ENCODE data around the gene PTGER4. TPM values are rescaled to one million over a fixed set of nuclear protein-coding genes. Genes with fewer than 3 reads are reported as not detected.
A peak's percentile ranks its signal among the peaks of the same experiment; 100 is the strongest.

PTGER4 gene
- total RNA-seq, 2 experiments from 2014 or later, result 83.8 to 86.3 TPM

- intact Hi-C loops (cut with micrococcal nuclease), result loop anchor here (5.0 kb wide), 3 partner anchors 142 to 1153 kb away; no protein-coding TSS in a partner anchor
- CTCF ChIA-PET, result interaction anchor here (0.7 to 3.1 kb wide), 10 partner anchors 9 to 1021 kb away, joined by 3 to 22 read pairs (median 3); no protein-coding TSS in a partner anchor
- H3K36me3 Mint-ChIP-seq (ENCODE audit: low read depth), result peaks cover 16% of the 10 kb centered on the region
- no peak for DNase-seq
- H3K4me1 Mint-ChIP-seq (ENCODE audit: low read depth), result peaks cover 33% of the 10 kb centered on the region
- no peak overlapping the region for H3K4me3 Mint-ChIP-seq
- peaks cover 4% of the 10 kb centered on the region for H3K9me3 Mint-ChIP-seq
- H3K27me3 Mint-ChIP-seq (ENCODE audit: low read depth), result no peaks in the 10 kb centered on the region
- H3K27ac Mint-ChIP-seq, result no peak overlapping the region
Measured at GRCh38 chr5:40734986-40735385, 55.3 kb downstream of the PTGER4 start.

DNA sequence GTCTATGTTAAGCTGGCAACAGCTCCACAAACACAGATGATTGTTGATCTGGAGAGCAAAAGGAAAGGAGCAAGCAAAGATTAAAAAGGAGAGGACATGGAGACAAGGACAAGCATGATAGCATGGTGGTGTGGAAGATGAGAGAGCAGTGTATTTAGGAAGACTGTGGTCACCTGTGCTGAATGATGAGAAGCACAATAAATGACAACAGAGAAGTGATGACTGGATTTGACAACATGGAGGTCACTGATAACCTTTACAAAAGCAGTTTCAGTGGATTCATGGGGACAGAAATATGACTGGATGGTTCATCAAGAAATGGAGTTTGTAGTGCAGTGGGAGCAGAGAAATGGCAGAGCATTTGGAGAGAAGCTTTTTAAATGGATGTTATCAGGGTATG is 55.9 kb downstream of the PTGER4 start:
- H3K4me3 Mint-ChIP-seq, result no peak overlapping the region
- peaks cover 30% of the 10 kb centered on the region for H3K4me1 Mint-ChIP-seq (ENCODE audit: low read depth)
- peak overlapping the region; percentile 0 for H3K27ac Mint-ChIP-seq
- H3K36me3 Mint-ChIP-seq (ENCODE audit: low read depth), result peaks cover 20% of the 10 kb centered on the region
- CTCF ChIA-PET, result interaction anchor here (0.6 to 3.1 kb wide), 7 partner anchors 21 to 1022 kb away, joined by 3 to 22 read pairs (median 4); no protein-coding TSS in a partner anchor
- intact Hi-C loops (cut with micrococcal nuclease), result loop anchor here (1.0 to 5.0 kb wide), 13 partner anchors 47 to 1153 kb away; no protein-coding TSS in a partner anchor
- no peaks in the 10 kb centered on the region for H3K27me3 Mint-ChIP-seq (ENCODE audit: low read depth)
- peaks cover 4% of the 10 kb centered on the region for H3K9me3 Mint-ChIP-seq
- DNase-seq, result no peak

GRCh38 chr5:40736103-40736875 is 56.6 kb downstream of the PTGER4 start:
- DNase-seq, result no peak
- peaks cover 26% of the 10 kb centered on the region for H3K4me1 Mint-ChIP-seq (ENCODE audit: low read depth)
- H3K9me3 Mint-ChIP-seq, result peaks cover 7% of the 10 kb centered on the region
- intact Hi-C loops (cut with micrococcal nuclease), result loop anchor here (1.0 to 5.0 kb wide), 13 partner anchors 48 to 1154 kb away; no protein-coding TSS in a partner anchor
- CTCF ChIA-PET, result interaction anchor here (0.6 to 3.1 kb wide), 6 partner anchors 22 to 1022 kb away, joined by 3 to 22 read pairs (median 4); no protein-coding TSS in a partner anchor
- H3K27me3 Mint-ChIP-seq (ENCODE audit: low read depth), result no peaks in the 10 kb centered on the region
- peaks cover 25% of the 10 kb centered on the region for H3K36me3 Mint-ChIP-seq (ENCODE audit: low read depth)
- H3K4me3 Mint-ChIP-seq, result no peak overlapping the region
- H3K27ac Mint-ChIP-seq, result no peak overlapping the region

DNA sequence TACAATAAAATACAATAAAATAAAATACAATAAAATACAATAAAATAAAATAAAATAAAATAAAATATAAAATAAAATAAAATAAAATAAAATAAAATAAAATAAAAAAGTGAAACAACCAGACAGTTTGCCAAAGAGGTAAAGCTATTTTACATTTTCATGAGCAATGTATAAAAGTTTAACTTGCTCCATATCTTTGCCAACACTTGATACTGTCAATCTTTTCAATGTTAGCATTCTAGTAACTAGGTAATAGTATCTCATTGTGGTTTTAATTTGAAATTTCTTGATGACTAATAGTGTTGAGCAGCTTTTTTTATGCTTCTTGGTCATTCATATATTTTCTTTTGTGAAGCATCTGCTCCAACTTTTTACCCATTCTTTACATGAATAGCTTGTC is 58.8 kb downstream of the PTGER4 start:
- Mint-ChIP-seq H3K27ac (no peak overlapping the region), H3K4me1 (ENCODE audit: low read depth) (peaks cover 23% of the 10 kb centered on the region), H3K4me3 (no peak overlapping the region), H3K27me3 (ENCODE audit: low read depth) (no peaks in the 10 kb centered on the region), H3K36me3 (ENCODE audit: low read depth) (peaks cover 36% of the 10 kb centered on the region), H3K9me3 (peaks cover 7% of the 10 kb centered on the region)
- intact Hi-C loops (cut with micrococcal nuclease), result loop anchor here (5.0 kb wide), 3 partner anchors 139 to 1156 kb away; no protein-coding TSS in a partner anchor
- DNase-seq, result no peak
- CTCF ChIA-PET, result interaction anchor here (0.7 to 1.3 kb wide), 3 partner anchors 9 to 748 kb away, joined by 3 to 4 read pairs (median 3); partner anchors contain the start of gene PTGER4

Other genes starting within 250 kb of the PTGER4 start
- gene TTC33, start 76.0 kb downstream of the PTGER4 start, total RNA-seq, result 10 to 100 TPM; 24.4 to 27.4 TPM
- gene PRKAA1, start 118.5 kb downstream of the PTGER4 start, total RNA-seq, result 10 to 100 TPM; 52.6 to 58.6 TPM
- 1,000 to 10,000 TPM; 2,148 to 2,239 TPM for gene RPL37, start 155.3 kb downstream of the PTGER4 start, total RNA-seq
- 1 to 10 TPM; 1.3 to 1.4 TPM for gene CARD6, start 161.5 kb downstream of the PTGER4 start, total RNA-seq
- not detected for gene C7, start 229.6 kb downstream of the PTGER4 start, total RNA-seq